ENCODE data around the gene GRM8. TPM values are rescaled to one million over a fixed set of nuclear protein-coding genes. Genes with fewer than 3 reads are reported as not detected.
A peak's percentile ranks its signal among the peaks of the same experiment; 100 is the strongest.

GRM8 gene
- total and polyA plus RNA-seq, 9 of the 15 experiments (the other 6 are each of a cell fraction or from before 2014, with no cell fraction given) = 0.13 TPM; not detected in 7

- no peak for TF ChIP-seq CREB5 (CRISPR knock-in tag; IDR thresholded peaks at IDR 0.05)
- TF ChIP-seq ELF1 (tag; IDR thresholded peaks at IDR 0.05) = peak; percentile 47; the same call in 1 of the 2 replicates
- TF ChIP-seq ZNF175 (CRISPR knock-in tag; IDR thresholded peaks at IDR 0.05; ENCODE audit: low read depth) = peak; percentile 90
- 0 out of 4 replicates have a peak, but pooled peaks of 1 of the 2 experiments have one; percentile 46 for TF ChIP-seq ZNF639 (CRISPR knock-in tag; conservative IDR thresholded peaks at IDR 0.05 in 1 of 2, IDR thresholded peaks at IDR 0.05 in 1 of 2)
- TF ChIP-seq NCOA6 (IDR thresholded peaks at IDR 0.05) = no peak
- TF ChIP-seq RBFOX2 (IDR thresholded peaks at IDR 0.05; ENCODE audit: low read depth, low read length) = no peak
- no peak for TF ChIP-seq MLX (CRISPR knock-in tag; conservative IDR thresholded peaks at IDR 0.05)
- 0 out of 2 replicates have a peak, but pooled peaks have one; percentile 3 for TF ChIP-seq SMAD3 (CRISPR knock-in tag; conservative IDR thresholded peaks at IDR 0.05)
- no peak for TF ChIP-seq ELK1 (CRISPR knock-in tag; IDR thresholded peaks at IDR 0.05)
- TF ChIP-seq PCBP2 (IDR thresholded peaks at IDR 0.05; ENCODE audit: low read depth, low read length, poor library complexity, severe bottlenecking) = no peak
- TF ChIP-seq NCOA1 (IDR thresholded peaks at IDR 0.05; ENCODE audit: low read depth) = no peak
- TF ChIP-seq MYC (IDR thresholded peaks at IDR 0.05; ENCODE audit: low read depth, low read length) = no peak
- no peak for TF ChIP-seq MYC (CRISPR knock-in tag; IDR thresholded peaks at IDR 0.05; ENCODE audit: borderline replicate concordance, low read depth)
- no peak for TF ChIP-seq SMARCE1 (IDR thresholded peaks at IDR 0.05)
- peak; percentile 13; the same call in 1 of the 2 replicates for TF ChIP-seq ARID1B (IDR thresholded peaks at IDR 0.05)
- no peak for TF ChIP-seq YY1 (IDR thresholded peaks at IDR 0.05; ENCODE audit: borderline replicate concordance in 1 of 3, control insufficient read depth in 1 of 3, extremely low read depth in 1 of 3, insufficient read depth in 3 of 3, insufficient read length in 1 of 3, insufficient replicate concordance in 2 of 3, low read depth in 1 of 3, low read length in 2 of 3)
- TF ChIP-seq MECOM (CRISPR knock-in tag; IDR thresholded peaks at IDR 0.05) = 0 out of 2 replicates have a peak, but pooled peaks have one; percentile 18
These were observed 550.3 kb downstream of the GRM8 start (continued) for GRCh38 chr7:126702242-126703016.

Data from K562 (cell line).